Prostate gland (tissue), 2 donors: ENCODE results near the gene VWA8. TPM values are rescaled to one million over a fixed set of nuclear protein-coding genes. Genes with fewer than 3 reads are reported as not detected.

Experiments used
- DNase-seq: peaks from one replicate; pipeline ENCODE4 v3.0.0-alpha.2; 2019; ENCODE audit warnings: low spot score
- H3K27ac ChIP-seq, 2 donors: fragments of 200-600 bp; sonication (generic); 2 replicates each; pipeline ENCODE4 v1.5.1; 2017 to 2019
- H3K27me3 ChIP-seq: fragments of 200-600 bp; sonication (generic); replicated peaks from 2 replicates; pipeline ENCODE4 v1.5.1; 2019; ENCODE audit not compliant: insufficient read depth
- H3K36me3 ChIP-seq, 2 donors: fragments of 200-600 bp; sonication (generic); 1 replicate in 1 of 2; 2 replicates in 1 of 2; pipeline versions ENCODE4 v1.5.1 to v1.8.1; 2017 to 2019
- H3K4me1 ChIP-seq: fragments of 200-600 bp; sonication (generic); replicated peaks from 2 replicates; pipeline ENCODE4 v1.5.1; 2019
- H3K4me3 ChIP-seq, 2 donors: fragments of 200-600 bp; sonication (generic); 2 replicates each; pipeline ENCODE4 v1.5.1; 2017 to 2019
- H3K9me3 ChIP-seq: fragments of 200-600 bp; sonication (generic); 2 replicates; pipeline ENCODE4 v1.5.1; 2017
- CTCF ChIP-seq, 4 experiments: fragments of 200-600 bp in 2 of 4; fragments of 450-650 bp in 2 of 4; sonication (generic) in 2 of 4; IDR thresholded peaks; 1 replicate in 3 of 4; 2 replicates in 1 of 4; pipeline ENCODE4 v1.5.1; 2016 to 2019; ENCODE audit warnings: antibody characterized with exemption in 4 of 4, mild to moderate bottlenecking in 2 of 4, moderate library complexity in 2 of 4
- POLR2A ChIP-seq: fragments of 450-650 bp; IDR thresholded peaks from one replicate; pipeline ENCODE4 v1.6.1; 2016; ENCODE audit warnings: antibody characterized with exemption, mild to moderate bottlenecking
- POLR2AphosphoS5 ChIP-seq: sonication (generic); formaldehyde crosslinking; IDR thresholded peaks from one replicate; pipeline ENCODE4 v1.6.1; 2017; ENCODE audit warnings: antibody characterized with exemption
- WGBS: methylation state at CpG from one replicate; pipeline ENCODE4 v1.1.5; 2018; 5-methylcytosine and 5-hydroxymethylcytosine counted together
- intact Hi-C: fragments of 100-400 bp; cut with DNase I; formaldehyde crosslinking; loops from one replicate; pipeline ENCODE4 v1.14.2; 2022
- total RNA-seq, 2 donors: library from RNA; depleted of rRNA; stranded (reverse); fragments of >200 nt; gene quantifications; one replicate each; pipeline ENCODE4 v1.1.0, GENCODE V29; 2016

Gene VWA8
- total RNA-seq, 2 donors from 2014 or later, result 18.1 to 21.8 TPM

- DNase-seq, result no peak
- no peaks in the 10 kb centered on the region for H3K27me3 ChIP-seq
- no peaks in the 10 kb centered on the region for H3K9me3 ChIP-seq
- no peak overlapping the region for H3K27ac ChIP-seq
- no peaks in the 10 kb centered on the region for H3K36me3 ChIP-seq
- H3K4me3 ChIP-seq, result no peak overlapping the region
- TF ChIP-seq CTCF (IDR thresholded peaks at IDR 0.05), result no peak
- no peak for TF ChIP-seq POLR2A
- TF ChIP-seq POLR2AphosphoS5, result no peak
- WGBS, result 87% methylated on average over 1 of the region's 1 CpG
- intact Hi-C loops, result no loop called here
- no peaks in the 10 kb centered on the region for H3K4me1 ChIP-seq
Measured at GRCh38 chr13:41603917-41604316, 357.0 kb downstream of the VWA8 start.

GRCh38 chr13:41601718-41602445 lies 359.0 kb downstream of the VWA8 start:
- 93% methylated on average over 7 of the region's 7 CpGs for WGBS
- Histone ChIP-seq H3K27ac (no peak overlapping the region), H3K4me1 (no peaks in the 10 kb centered on the region), H3K9me3 (no peaks in the 10 kb centered on the region), H3K36me3 (no peaks in the 10 kb centered on the region), H3K27me3 (no peaks in the 10 kb centered on the region), H3K4me3 (no peak overlapping the region)
- DNase-seq, result no peak
- TF ChIP-seq POLR2A (no peak), POLR2AphosphoS5 (no peak), CTCF (IDR thresholded peaks at IDR 0.05) (no peak)
- intact Hi-C loops, result no loop called here

GRCh38 chr13:41599619-41600018 lies 361.3 kb downstream of the VWA8 start:
- no peaks in the 10 kb centered on the region for H3K27me3 ChIP-seq
- TF ChIP-seq POLR2A (no peak), POLR2AphosphoS5 (no peak), CTCF (IDR thresholded peaks at IDR 0.05) (no peak)
- no peak for DNase-seq
- no peak overlapping the region for H3K27ac ChIP-seq
- H3K4me3 ChIP-seq, result no peak overlapping the region
- H3K36me3 ChIP-seq, result no peaks in the 10 kb centered on the region
- intact Hi-C loops, result no loop called here
- no peaks in the 10 kb centered on the region for H3K4me1 ChIP-seq
- H3K9me3 ChIP-seq, result no peaks in the 10 kb centered on the region
- 97% methylated on average over 3 of the region's 3 CpGs for WGBS

GRCh38 chr13:41597348-41598041 lies 363.4 kb downstream of the VWA8 start:
- TF ChIP-seq POLR2AphosphoS5 (no peak), POLR2A (no peak), CTCF (IDR thresholded peaks at IDR 0.05) (no peak)
- Histone ChIP-seq H3K4me3 (no peak overlapping the region), H3K4me1 (no peaks in the 10 kb centered on the region), H3K36me3 (no peaks in the 10 kb centered on the region), H3K27me3 (no peaks in the 10 kb centered on the region), H3K9me3 (no peaks in the 10 kb centered on the region), H3K27ac (no peak overlapping the region)
- intact Hi-C loops, result no loop called here
- no peak for DNase-seq
- 97% methylated on average over 2 of the region's 2 CpGs for WGBS

GRCh38 chr13:41596190-41596589 lies 364.7 kb downstream of the VWA8 start:
- Histone ChIP-seq H3K27ac (no peak overlapping the region), H3K9me3 (no peaks in the 10 kb centered on the region), H3K27me3 (no peaks in the 10 kb centered on the region), H3K4me1 (no peaks in the 10 kb centered on the region), H3K4me3 (no peak overlapping the region), H3K36me3 (no peaks in the 10 kb centered on the region)
- TF ChIP-seq POLR2AphosphoS5 (no peak), POLR2A (no peak), CTCF (IDR thresholded peaks at IDR 0.05) (no peak)
- intact Hi-C loops, result no loop called here
- no peak for DNase-seq
